ENCODE results near the gene UNC119B.
A peak's percentile ranks its signal among the peaks of the same experiment; 100 is the strongest.
"Not testable (repeated sequence)": the region's sequence is repeated elsewhere in the genome, so short reads cannot be mapped to it uniquely, and the experiment has no call there.

UNC119B gene

DNA sequence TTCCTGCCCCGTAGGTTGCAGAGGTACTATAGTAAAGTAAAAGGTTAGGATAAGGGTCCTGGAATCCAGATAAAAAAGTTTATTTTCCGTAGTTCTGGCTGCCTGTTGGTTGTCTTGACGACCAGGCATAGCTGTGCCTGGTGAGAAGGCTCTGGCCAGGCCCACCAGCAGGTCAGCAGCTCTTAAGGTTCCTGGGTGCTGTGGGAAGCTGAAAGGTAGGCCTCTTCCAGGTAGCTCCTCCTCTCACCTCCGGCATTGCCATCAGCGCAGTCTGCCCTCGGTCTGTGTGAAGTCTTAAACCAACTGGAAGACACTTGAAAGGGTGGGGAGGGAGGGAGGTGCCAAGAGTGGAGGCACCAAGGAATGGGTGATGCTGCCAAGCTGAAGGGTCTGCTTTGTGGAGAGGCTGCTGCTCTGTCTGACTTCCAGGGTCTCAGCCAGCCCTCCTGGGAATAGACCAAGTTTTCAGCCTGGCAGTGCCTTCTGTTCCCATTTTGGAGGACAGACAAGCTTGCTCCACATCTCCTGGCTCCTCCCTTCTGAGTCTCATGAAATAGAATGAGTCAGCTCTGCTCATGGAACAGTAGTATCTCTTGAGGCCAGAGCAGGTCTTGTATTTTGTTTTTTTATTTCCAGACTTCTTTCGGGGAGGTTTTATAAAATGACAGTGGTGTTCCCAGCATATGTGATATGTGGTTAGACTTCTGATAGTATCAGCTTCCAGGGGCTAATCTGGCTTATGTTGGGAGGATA lies 10.2 kb downstream of the UNC119B start:
- DNase-seq: no peak

DNA sequence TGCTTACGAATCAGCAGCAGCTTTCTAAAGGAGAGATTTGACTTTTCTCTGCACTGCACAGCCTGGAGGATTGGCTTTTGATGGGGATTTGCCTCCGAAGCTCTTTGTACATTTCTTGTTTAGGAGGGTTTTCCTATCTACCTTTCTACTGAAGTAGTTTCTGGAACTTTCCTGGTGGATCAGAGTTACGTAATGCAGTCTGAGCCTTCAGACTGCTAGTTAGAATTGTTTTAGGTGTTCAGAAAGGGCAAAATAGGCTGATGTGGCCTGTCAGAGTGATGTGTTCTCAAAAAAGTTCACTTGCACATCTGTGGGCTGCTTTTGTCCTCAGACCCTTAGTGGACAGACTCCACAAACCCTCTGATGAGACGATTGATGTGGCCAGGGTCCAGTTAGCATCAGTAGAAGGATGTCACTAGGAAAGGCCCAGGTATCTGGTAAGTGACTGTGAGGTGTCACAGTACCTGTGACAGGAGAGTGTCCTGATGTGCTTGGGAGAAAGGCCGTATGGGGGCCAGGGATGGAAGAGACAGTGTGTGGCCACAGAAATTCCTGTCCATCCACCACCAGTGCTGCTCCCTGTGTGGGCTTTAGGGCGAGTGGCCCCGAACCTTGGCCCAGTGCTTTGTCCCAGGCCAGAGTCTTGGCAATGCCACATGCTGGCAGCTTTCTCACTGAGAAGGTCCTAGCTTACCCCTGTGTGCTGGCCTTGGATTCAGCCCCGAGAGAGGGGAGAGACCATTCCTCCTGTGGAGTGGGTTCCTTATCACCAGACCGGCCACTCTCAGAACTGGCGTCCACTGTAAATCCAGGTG lies 10.9 kb downstream of the UNC119B start:
- no peak for DNase-seq

DNA sequence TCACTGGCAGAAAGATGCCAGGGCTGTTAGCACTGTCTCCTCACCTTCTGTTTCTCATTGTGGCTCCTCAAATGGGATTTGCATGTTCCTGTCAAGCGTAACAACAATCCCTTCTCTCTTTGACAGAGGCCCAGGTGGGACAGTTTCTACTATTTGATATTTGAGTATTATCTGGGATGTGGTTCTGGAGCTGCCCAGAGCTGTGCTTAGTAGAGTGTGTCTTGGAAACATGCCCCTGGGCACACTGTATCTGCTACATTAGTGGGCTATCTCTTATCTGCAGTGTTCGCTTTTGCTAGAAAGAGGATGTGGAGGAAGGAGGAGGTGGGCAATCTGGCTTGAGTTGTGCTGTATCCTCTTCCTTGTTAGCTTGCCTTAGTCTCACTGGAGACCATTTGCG lies 11.6 kb downstream of the UNC119B start:
- no peak for DNase-seq

GRCh38 chr12:120722784-120723183 lies 12.5 kb downstream of the UNC119B start:
- DNase-seq: no peak

DNA sequence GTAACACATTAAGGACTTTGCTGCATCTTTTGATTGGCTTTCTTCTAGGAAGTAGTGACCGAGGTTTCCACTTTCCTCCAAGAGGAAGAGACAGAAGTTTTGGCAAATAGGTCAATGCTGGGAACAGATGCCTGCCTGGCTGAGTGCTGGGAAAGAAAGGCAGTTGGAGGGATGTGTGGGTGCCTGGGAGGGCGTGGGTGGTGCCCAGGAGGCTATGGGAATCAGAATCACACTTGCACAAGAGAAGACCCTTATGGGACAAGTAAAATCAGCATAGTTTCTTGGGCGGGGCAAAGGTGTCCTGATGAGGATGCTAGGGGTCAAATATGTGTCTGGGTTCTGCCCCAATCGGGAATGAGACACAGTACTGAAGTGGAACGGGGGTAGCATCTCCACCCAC lies 14.5 kb downstream of the UNC119B start:
- DNase-seq: no peak

DNA sequence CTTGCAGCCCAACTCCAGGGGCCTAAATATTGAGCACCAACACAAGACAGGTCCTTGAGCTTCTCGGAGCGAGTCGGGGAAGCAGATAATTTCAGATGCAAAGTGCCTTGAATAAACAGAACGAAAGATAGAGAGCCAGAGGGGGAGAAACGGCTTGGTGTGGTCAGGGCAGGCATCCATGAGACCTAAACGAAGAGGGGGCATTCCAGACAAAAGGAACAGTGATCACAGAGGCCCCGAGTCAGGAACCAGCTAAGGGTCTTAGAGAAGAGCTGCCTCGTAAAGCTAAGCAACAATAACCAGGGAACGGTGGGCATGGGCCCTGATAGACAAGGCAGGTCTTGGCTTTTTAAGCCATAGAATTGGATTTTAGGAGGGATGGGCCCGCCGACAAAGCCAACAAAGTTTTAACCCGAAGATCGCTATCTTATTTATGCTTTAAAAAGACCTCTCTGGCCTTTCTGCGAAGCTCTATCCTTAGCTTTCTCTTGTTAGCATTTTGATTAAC lies 14.9 kb downstream of the UNC119B start:
- DNase-seq: no peak

- peak; percentile 90 for DNase-seq
These were observed 15.6 kb downstream of the UNC119B start, which contains the start of gene ACADS for GRCh38 chr12:120725659-120726509. TSS of gene ACADS (plus strand) at chr12:120725826. CDS start at chr12:120725886, 60 bp downstream.

- no peak for DNase-seq
These were observed 16.2 kb downstream of the UNC119B start for GRCh38 chr12:120726510-120726793.

- DNase-seq: no peak
These were observed 16.7 kb downstream of the UNC119B start for GRCh38 chr12:120726961-120727360.

GRCh38 chr12:120732198-120732597 lies 21.9 kb downstream of the UNC119B start:
- not testable (repeated sequence) for DNase-seq

DNA sequence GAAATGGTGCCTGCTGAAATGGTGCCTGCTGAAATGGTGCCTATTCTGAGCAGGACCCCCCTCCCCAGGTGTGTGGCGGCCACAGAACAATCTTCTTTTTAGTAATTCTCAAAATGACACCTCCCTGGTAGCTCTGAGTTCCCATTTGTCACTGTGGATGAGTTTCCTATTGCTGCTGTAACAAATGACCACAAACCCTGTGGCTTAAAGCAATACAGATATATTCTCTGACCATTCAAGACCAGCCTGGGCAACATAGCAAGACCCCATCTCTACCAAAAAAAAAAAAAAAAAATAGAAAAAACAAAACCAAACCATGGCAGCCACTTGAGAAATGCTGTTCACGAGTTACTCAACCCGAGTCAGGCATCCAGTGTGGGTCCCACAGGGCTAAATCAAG lies 23.3 kb downstream of the UNC119B start:
- DNase-seq: no peak

DNA sequence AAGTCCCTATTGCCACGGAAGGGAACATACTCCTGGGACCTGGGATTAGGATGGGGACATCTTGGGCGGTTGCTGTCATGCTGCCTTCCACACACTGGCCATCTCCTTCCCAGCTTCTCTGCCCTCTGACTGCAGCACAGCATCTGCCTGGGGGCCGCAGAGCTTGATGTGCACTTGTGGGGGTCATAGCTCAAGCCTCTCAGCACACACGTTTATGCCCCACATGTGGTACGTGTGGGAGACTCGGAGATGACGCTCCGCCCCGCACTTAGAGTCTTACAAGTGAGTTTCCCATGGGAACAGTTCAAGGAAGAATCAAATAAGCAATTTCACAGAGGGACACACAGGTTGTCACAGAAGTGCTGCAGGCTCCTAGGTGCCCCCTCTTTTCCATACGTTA lies 24.0 kb downstream of the UNC119B start:
- no peak for DNase-seq

DNA sequence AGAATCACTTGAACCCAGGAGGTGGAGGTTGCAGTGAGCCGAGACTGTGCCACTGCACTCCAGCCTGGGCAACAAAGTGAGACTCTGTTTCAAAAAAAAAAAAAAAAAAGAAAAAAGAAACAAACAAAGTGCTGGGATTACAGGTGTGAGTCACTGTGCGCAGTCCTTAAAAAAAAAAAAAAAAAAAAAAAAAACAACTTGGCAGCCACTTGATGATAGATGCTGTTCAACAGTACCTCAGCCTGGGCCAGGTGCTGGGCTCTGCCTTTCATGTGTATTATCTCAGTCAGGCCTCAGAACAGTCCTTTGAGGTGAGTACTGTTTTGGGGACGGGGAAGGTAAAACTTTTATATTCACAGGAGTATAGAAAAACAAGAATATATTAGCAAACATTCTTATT lies 24.9 kb downstream of the UNC119B start:
- DNase-seq: no peak

DNA sequence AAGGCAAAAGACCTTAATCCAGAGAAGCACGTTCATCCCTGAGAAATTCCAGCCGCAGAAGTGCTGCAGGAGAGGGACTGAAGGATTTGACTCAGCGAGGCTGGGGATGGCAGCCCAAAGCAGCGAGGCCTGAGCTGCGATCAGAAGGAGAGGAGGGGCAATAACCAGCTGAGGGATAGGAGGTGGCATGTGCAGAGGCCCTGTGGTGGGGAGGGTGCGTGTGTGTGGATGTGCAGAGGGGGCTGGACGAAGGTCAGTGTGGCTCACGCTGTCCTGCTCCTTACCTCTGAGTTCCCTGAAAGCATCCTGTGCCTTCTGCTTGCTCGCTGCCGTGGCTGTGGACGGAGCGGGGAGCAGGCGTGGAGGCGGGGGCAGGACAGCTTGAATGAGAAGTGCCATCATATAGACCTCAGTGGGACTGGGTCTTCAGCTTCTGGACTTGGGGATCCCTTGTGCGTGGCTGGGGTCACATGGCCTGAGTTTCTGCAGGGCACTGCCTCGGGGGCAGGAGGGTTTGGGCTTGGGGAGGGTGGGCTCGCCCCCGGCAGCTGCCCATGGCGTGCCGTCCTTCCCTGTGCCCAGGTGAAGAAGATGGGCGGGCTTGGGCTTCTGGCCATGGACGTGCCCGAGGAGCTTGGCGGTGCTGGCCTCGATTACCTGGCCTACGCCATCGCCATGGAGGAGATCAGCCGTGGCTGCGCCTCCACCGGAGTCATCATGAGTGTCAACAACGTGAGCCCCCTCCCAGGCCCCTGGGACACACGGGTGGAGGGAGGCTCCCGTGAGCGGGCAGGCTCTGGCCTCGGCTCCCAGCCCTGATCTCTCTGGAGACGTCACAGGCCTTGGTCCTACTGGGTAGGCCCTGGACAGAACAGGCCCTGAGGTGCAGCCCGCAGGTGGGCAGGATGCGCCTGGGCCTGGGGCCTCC lies 26.4 kb downstream of the UNC119B start:
- DNase-seq: no peak

DNA sequence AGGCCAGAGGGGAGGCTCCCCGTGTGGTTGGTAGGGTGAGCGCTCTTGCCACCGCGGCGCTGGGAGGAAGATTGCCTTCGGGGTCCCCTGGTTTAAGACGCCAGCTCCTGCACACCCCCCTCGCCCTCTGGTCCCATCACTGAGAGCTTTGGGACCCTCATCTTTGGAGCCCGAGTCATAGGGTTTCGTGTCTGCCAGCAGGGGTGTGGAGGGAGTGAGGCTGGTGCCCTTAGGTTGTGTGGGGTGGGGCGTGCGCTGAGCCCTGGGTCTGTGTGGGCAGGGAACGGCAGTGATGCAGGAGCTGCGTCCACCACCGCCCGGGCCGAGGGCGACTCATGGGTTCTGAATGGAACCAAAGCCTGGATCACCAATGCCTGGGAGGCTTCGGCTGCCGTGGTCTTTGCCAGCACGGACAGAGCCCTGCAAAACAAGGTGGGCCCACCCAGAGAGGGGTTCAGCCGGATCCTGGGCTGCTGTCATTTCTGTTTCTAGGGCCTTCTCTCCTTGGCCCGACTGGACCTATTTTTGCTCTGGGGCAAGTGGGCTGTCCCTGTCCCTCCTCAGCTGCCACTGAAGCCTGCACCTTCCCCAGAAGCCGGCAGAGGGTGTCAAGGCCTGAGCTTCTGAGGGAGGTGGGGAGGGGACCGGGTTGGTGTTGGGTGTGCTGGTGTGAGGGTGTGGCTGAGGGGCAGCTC lies 27.4 kb downstream of the UNC119B start:
- no peak for DNase-seq

DNA sequence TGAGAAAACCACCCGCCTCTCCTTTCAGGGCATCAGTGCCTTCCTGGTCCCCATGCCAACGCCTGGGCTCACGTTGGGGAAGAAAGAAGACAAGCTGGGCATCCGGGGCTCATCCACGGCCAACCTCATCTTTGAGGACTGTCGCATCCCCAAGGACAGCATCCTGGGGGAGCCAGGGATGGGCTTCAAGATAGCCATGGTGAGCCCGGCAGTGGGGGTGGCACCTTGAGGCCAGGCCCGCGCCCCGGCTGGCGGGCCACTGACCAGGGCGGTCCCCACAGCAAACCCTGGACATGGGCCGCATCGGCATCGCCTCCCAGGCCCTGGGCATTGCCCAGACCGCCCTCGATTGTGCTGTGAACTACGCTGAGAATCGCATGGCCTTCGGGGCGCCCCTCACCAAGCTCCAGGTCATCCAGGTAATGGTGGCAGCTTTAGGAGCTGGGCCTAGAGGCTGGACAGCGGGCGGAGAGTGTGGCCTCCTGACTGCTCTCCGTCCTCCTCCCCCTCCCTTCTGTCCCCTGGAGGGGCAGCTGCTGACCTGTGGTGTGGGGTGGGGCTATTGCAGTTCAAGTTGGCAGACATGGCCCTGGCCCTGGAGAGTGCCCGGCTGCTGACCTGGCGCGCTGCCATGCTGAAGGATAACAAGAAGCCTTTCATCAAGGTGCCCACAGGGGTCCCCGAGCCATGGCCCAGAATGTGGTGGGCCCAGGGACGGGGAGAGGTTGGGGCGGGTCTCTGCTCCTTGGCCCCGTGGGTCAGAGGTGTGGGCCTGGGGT lies 28.2 kb downstream of the UNC119B start:
- DNase-seq: no peak

DNA sequence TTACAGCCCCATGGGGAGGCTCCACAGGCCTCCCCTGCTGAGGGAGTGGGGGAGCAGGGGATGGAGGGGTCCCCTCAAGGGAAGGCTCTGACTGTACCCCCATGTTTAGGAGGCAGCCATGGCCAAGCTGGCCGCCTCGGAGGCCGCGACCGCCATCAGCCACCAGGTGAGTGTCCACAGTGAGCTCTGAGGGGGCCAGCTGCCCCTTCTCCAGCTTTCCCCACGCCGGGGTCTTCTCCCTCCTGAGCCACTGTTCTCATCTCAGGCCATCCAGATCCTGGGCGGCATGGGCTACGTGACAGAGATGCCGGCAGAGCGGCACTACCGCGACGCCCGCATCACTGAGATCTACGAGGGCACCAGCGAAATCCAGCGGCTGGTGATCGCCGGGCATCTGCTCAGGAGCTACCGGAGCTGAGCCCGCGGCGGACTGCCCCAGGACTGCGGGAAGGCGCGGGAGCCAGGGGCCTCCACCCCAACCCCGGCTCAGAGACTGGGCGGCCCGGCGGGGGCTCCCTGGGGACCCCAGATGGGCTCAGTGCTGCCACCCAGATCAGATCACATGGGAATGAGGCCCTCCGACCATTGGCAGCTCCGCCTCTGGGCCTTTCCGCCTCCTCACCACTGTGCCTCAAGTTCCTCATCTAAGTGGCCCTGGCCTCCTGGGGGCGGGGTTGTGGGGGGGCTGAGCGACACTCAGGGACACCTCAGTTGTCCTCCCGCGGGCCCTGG lies 28.9 kb downstream of the UNC119B start:
- no peak for DNase-seq

GRCh38 chr12:120739821-120740613 lies 29.8 kb downstream of the UNC119B start:
- no peak for DNase-seq

GRCh38 chr12:120740871-120741270 lies 30.6 kb downstream of the UNC119B start:
- no peak for DNase-seq
